ENCODE measurements around the gene SYT9.
"Not testable (repeated sequence)": the region's sequence is repeated elsewhere in the genome, so short reads cannot be mapped to it uniquely, and the experiment has no call there.

The SYT9 gene

GRCh38 chr11:7515447-7515886 lies 263.8 kb downstream of the SYT9 start:
- no peak for DNase-seq (ENCODE audit: low spot score)
- no peak for TF ChIP-seq CTCF (IDR thresholded peaks at IDR 0.05; ENCODE audit: extremely low read depth, missing control alignments)

- TF ChIP-seq CTCF (IDR thresholded peaks at IDR 0.05; ENCODE audit: extremely low read depth, missing control alignments), result no peak
- DNase-seq (ENCODE audit: low spot score), result no peak
Measured at GRCh38 chr11:7516475-7516874, 264.8 kb downstream of the SYT9 start.

GRCh38 chr11:7517743-7518142 lies 266.0 kb downstream of the SYT9 start:
- DNase-seq (ENCODE audit: low spot score), result not testable (repeated sequence)

Data from GM20000 (cell line).